GM12878 (cell line): ENCODE measurements around the gene ACAP1. TPM values are rescaled to one million over a fixed set of nuclear protein-coding genes. Genes with fewer than 3 reads are reported as not detected.

ENCODE experiments used
- ATAC-seq: fragments of 200-7000 bp; cut with Tn5 transposase; 3 replicates; pipeline ENCODE4 v1.9.1; 2020; ENCODE audit warnings: mild to moderate bottlenecking, moderate library complexity
- BruUV-seq: library from RNA; stranded (reverse); fragments of 400-500 nt; replicated peaks from 2 replicates; lab custom pipeline; 2021; lab: Mats Ljungman, UMichigan
- CTCF ChIA-PET: fragments of 300-600 bp; sonication (Branson Sonifier 250); formaldehyde crosslinking; extraction: SDS; loops from one replicate; lab custom pipeline; 2021; ENCODE audit warnings: inconsistent platforms; lab: Yijun Ruan, JAX
- POLR2A ChIA-PET: fragments of 350-600 bp; formaldehyde crosslinking; extraction: SDS; loops from one replicate; lab custom pipeline; 2021; ENCODE audit warnings: inconsistent platforms; lab: Charles Lee
- RAD21 ChIA-PET: fragments of 300-600 bp; sonication (Branson Sonifier 250); formaldehyde crosslinking; loops from one replicate; lab custom pipeline; 2023; ENCODE audit warnings: antibody characterized with exemption; ENCODE audit not compliant: unreplicated experiment; lab: Charles Lee
- SMC1A ChIA-PET: fragments of 300-600 bp; sonication (Branson Sonifier 250); formaldehyde crosslinking; loops from one replicate; lab custom pipeline; 2023; ENCODE audit not compliant: unreplicated experiment, uncharacterized antibody; lab: Charles Lee
- DNase-seq: peaks from one replicate; pipeline ENCODE4 v3.0.0-alpha.2; 2011; ENCODE audit warnings: low read depth, low spot score
- FAIRE-seq: peaks from 3 replicates; lab custom pipeline; 2011; peaks lifted over from hg19 to GRCh38; lab: Jason Lieb, UNC
- H2AFZ ChIP-seq: 2 replicates; pipeline ENCODE4 v1.6.0; 2011; ENCODE audit warnings: low read depth, low read length, control low read depth; ENCODE audit not compliant: control insufficient read depth
- H3K27ac ChIP-seq: 2 replicates; pipeline ENCODE4 v1.5.1; 2011; ENCODE audit warnings: control low read depth; ENCODE audit not compliant: control insufficient read depth, insufficient read depth
- H3K27me3 ChIP-seq, 2 experiments: replicated peaks in 1 of 2; 2 replicates each; pipeline versions ENCODE4 v1.6.0 to v1.6.1; 2011; ENCODE audit warnings: low read length in 1 of 2; ENCODE audit not compliant: control insufficient read depth in 2 of 2, insufficient read depth in 2 of 2
- H3K36me3 ChIP-seq, 2 experiments: 2 replicates each; pipeline ENCODE4 v1.5.1; 2011; ENCODE audit warnings: low read length in 1 of 2; ENCODE audit not compliant: control insufficient read depth in 2 of 2, insufficient read depth in 2 of 2
- H3K4me1 ChIP-seq: 2 replicates; pipeline ENCODE4 v1.6.1; 2011; ENCODE audit warnings: mild to moderate bottlenecking, low read length, moderate library complexity, mixed read lengths; ENCODE audit not compliant: control insufficient read depth, insufficient read depth
- H3K4me2 ChIP-seq: 2 replicates; pipeline ENCODE4 v1.6.0; 2011; ENCODE audit warnings: control low read depth; ENCODE audit not compliant: control insufficient read depth, insufficient read depth
- H3K4me3 ChIP-seq: fragments of 200-600 bp; sonication (generic); 2 replicates; pipeline ENCODE4 v1.5.1; 2016
- H3K79me2 ChIP-seq: 2 replicates; pipeline ENCODE4 v1.6.0; 2011; ENCODE audit warnings: low read length; ENCODE audit not compliant: control insufficient read depth, insufficient read depth
- H3K9ac ChIP-seq: 2 replicates; pipeline ENCODE4 v1.8.0; 2011; ENCODE audit warnings: low read length, control low read depth, mixed read lengths; ENCODE audit not compliant: control insufficient read depth, insufficient read depth
- H3K9me3 ChIP-seq: replicated peaks from 3 replicates; pipeline ENCODE4 v1.5.1; 2011; ENCODE audit warnings: mild to moderate bottlenecking, low read length; ENCODE audit not compliant: control insufficient read depth, insufficient read depth
- H4K20me1 ChIP-seq: 2 replicates; pipeline ENCODE4 v1.6.0; 2011; ENCODE audit not compliant: control insufficient read depth, insufficient read depth
- BACH1 ChIP-seq: fragments of 450-650 bp; IDR thresholded peaks from 2 replicates; pipeline ENCODE4 v1.6.1; 2017; ENCODE audit warnings: mild to moderate bottlenecking, borderline replicate concordance
- BCL11A ChIP-seq: IDR thresholded peaks from 2 replicates; pipeline ENCODE4 v1.6.1; 2011; ENCODE audit warnings: low read depth, low read length
- CBFB ChIP-seq: IDR thresholded peaks from 2 replicates; pipeline ENCODE4 v1.6.1; 2016; ENCODE audit warnings: antibody characterized with exemption, low read depth
- E2F4 ChIP-seq: IDR thresholded peaks from 2 replicates; pipeline ENCODE4 v1.6.1; 2012; ENCODE audit warnings: low read depth, low read length, improper control_type of control experiment
- EZH2 ChIP-seq: IDR thresholded peaks from 2 replicates; pipeline ENCODE4 v1.6.1; 2012; ENCODE audit warnings: low read depth, mild to moderate bottlenecking, control low read depth, inconsistent platforms, low read length, borderline replicate concordance; ENCODE audit not compliant: control insufficient read depth
- FOXK2 ChIP-seq: fragments of 450-650 bp; IDR thresholded peaks from 2 replicates; pipeline ENCODE4 v1.6.1; 2017; ENCODE audit warnings: mild to moderate bottlenecking, moderate library complexity
- JUNB ChIP-seq: IDR thresholded peaks from 2 replicates; pipeline ENCODE4 v1.6.1; 2016; ENCODE audit warnings: antibody characterized with exemption, mild to moderate bottlenecking
- MEF2A ChIP-seq: IDR thresholded peaks from 2 replicates; pipeline ENCODE4 v1.6.1; 2011; ENCODE audit warnings: low read depth, mild to moderate bottlenecking, low read length, moderate library complexity; ENCODE audit not compliant: insufficient read depth
- MYC ChIP-seq: IDR thresholded peaks from 2 replicates; pipeline ENCODE4 v1.6.1; 2011; ENCODE audit warnings: mild to moderate bottlenecking, low read length, moderate library complexity, inconsistent platforms; ENCODE audit not compliant: insufficient read depth, insufficient replicate concordance, insufficient read length, severe bottlenecking
- NFIC ChIP-seq: IDR thresholded peaks from 2 replicates; pipeline ENCODE4 v1.6.1; 2012; ENCODE audit warnings: low read depth, mild to moderate bottlenecking, inconsistent platforms, low read length, moderate library complexity
- PAX5 ChIP-seq: IDR thresholded peaks from 2 replicates; pipeline ENCODE4 v1.6.1; 2011; ENCODE audit warnings: low read depth, low read length, borderline replicate concordance
- RB1 ChIP-seq: fragments of 450-650 bp; formaldehyde crosslinking; IDR thresholded peaks from 2 replicates; pipeline ENCODE4 v1.6.1; 2017; ENCODE audit warnings: mild to moderate bottlenecking, borderline replicate concordance
- RELB ChIP-seq: fragments of 450-650 bp; IDR thresholded peaks from 2 replicates; pipeline ENCODE4 v1.6.1; 2017; ENCODE audit warnings: low read depth, mild to moderate bottlenecking, moderate library complexity
- SREBF2 ChIP-seq: IDR thresholded peaks from 2 replicates; pipeline ENCODE4 v1.6.1; 2012; ENCODE audit warnings: mild to moderate bottlenecking, low read length
- ZNF274 ChIP-seq: IDR thresholded peaks from one replicate; pipeline ENCODE4 v1.8.0; 2011; ENCODE audit not compliant: insufficient read length, insufficient read depth
- ZSCAN29 ChIP-seq: fragments of 450-650 bp; IDR thresholded peaks from 2 replicates; pipeline ENCODE4 v1.6.1; 2017; ENCODE audit warnings: mild to moderate bottlenecking, moderate library complexity
- WGBS: methylation state at CpG from one replicate; pipeline ENCODE4 v1.1.6; 2016; ENCODE audit warnings: low lambda C conversion rate; ENCODE audit not compliant: insufficient replicate concordance, insufficient coverage; ENCODE audit errors: missing lambda C conversion rate; 5-methylcytosine and 5-hydroxymethylcytosine counted together
- in situ Hi-C: fragments of 300-500 bp; cut with MboI; formaldehyde crosslinking; loops from 9 replicates; pipeline ENCODE4 v1.14.3; 2018; ENCODE audit warnings: mixed read lengths
- intact Hi-C: fragments of 100-400 bp; cut with micrococcal nuclease; formaldehyde crosslinking; loops from one replicate; pipeline ENCODE4 v1.14.2; 2022; ENCODE audit not compliant: unreplicated experiment
- polyA plus RNA-seq, 11 experiments: library from polyadenylated mRNA; depleted of rRNA in 4 of 11; unstranded in 6 of 11; stranded (reverse) in 5 of 11; fragments of >200 nt; fragmentation: Nextera tagmentation in 4 of 11; fragmentation: Illumina TruSeq in 1 of 11; extraction: Ambion mirVana in 4 of 11; extraction: Trizol in 1 of 11; gene quantifications; 1 replicate in 1 of 11; 2 replicates in 10 of 11; pipeline versions ENCODE4 v1.2.1 to v1.2.3, GENCODE V29; 2011 to 2016; ENCODE audit warnings: inconsistent platforms in 2 of 11, missing spikeins in 2 of 11, low read depth in 1 of 11
- total RNA-seq, 4 experiments: library from RNA; depleted of rRNA in 3 of 4; stranded (reverse); fragments of >200 nt in 3 of 4; fragmentation: Illumina TruSeq in 1 of 4; extraction: Trizol in 1 of 4; gene quantifications; 2 replicates each; pipeline versions ENCODE4 v1.2.1 to v1.2.3, GENCODE V29; 2013 to 2021

The ACAP1 gene
- total and polyA plus RNA-seq, 10 of the 15 experiments (the other 5 are each of a cell fraction or from before 2014, with no cell fraction given): 5.7 to 245 (median 118) TPM

- in situ Hi-C loops (no loop called here), intact Hi-C loops (no loop called here)
- RAD21 ChIA-PET: interaction anchor here (0.9 to 1.0 kb wide), 2 partner anchors 8 to 198 kb away, joined by 3 to 4 read pairs; no protein-coding TSS in a partner anchor
- ATAC-seq (no peak), FAIRE-seq (no peak), DNase-seq (no peak)
- 12% methylated on average over 3 of the region's 3 CpGs for WGBS
- H4K20me1 ChIP-seq: no peaks in the 10 kb centered on the region
- BruUV-seq: no TSS peak
- no peak overlapping the region for H3K4me3 ChIP-seq
- no peaks in the 10 kb centered on the region for H3K79me2 ChIP-seq
- no peaks in the 10 kb centered on the region for H3K36me3 ChIP-seq
- SMC1A ChIA-PET: interaction anchor here (1.0 kb wide), 1 partner anchor 104 kb away, joined by 3 read pairs; no protein-coding TSS in a partner anchor
- H3K27ac ChIP-seq: no peak overlapping the region
- H3K9me3 ChIP-seq: no peaks in the 10 kb centered on the region
- CTCF ChIA-PET: interaction anchor here (1.4 to 3.5 kb wide), 2 partner anchors 11 to 152 kb away, joined by 4 to 15 read pairs; no protein-coding TSS in a partner anchor
- no peak overlapping the region for H3K9ac ChIP-seq
- H3K4me1 ChIP-seq: no peaks in the 10 kb centered on the region
- no peaks in the 10 kb centered on the region for H3K27me3 ChIP-seq
- POLR2A ChIA-PET: interaction anchor here (0.7 to 1.0 kb wide), 2 partner anchors 41 to 98 kb away, joined by 4 to 6 read pairs; partner anchors contain the start of gene TMEM256
- no peak for TF ChIP-seq SREBF2
- TF ChIP-seq RELB: no peak
- TF ChIP-seq FOXK2: no peak
- no peak for TF ChIP-seq E2F4
- no peak for TF ChIP-seq BCL11A
- no peak for TF ChIP-seq NFIC
- no peak for TF ChIP-seq EZH2
- no peak for TF ChIP-seq PAX5
- no peak for TF ChIP-seq RB1
- TF ChIP-seq JUNB: no peak
- no peak for TF ChIP-seq BACH1
- no peak for TF ChIP-seq CBFB
- TF ChIP-seq MEF2A: no peak
- no peak for TF ChIP-seq ZSCAN29
- TF ChIP-seq MYC: no peak
- TF ChIP-seq ZNF274: no peak
- H3K4me2 ChIP-seq: no peak overlapping the region
- no peak overlapping the region for H2AFZ ChIP-seq
Measured at GRCh38 chr17:7361906-7362305, 25.6 kb downstream of the ACAP1 start.
